Upper lobe of right lung (tissue), 1 donor: ENCODE results near the gene SLC6A3. TPM values are rescaled to one million over a fixed set of nuclear protein-coding genes. Genes with fewer than 3 reads are reported as not detected.

ENCODE experiments used
- ATAC-seq: fragments of 200-7000 bp; cut with Tn5 transposase; one replicate; pipeline ENCODE4 v1.9.1; 2020; ENCODE audit warnings: mild to moderate bottlenecking, moderate library complexity
- DNase-seq: peaks from one replicate; pipeline ENCODE4 v3.0.0-alpha.2; 2020
- H3K27ac ChIP-seq: fragments of 200-600 bp; one replicate; pipeline ENCODE4 v1.8.0; 2022
- H3K27me3 ChIP-seq: fragments of 200-600 bp; one replicate; pipeline ENCODE4 v1.8.0; 2022; ENCODE audit warnings: mild to moderate bottlenecking
- H3K36me3 ChIP-seq: fragments of 200-600 bp; one replicate; pipeline ENCODE4 v1.8.0; 2022
- H3K4me1 ChIP-seq: fragments of 200-600 bp; one replicate; pipeline ENCODE4 v1.8.0; 2022
- H3K4me3 ChIP-seq: fragments of 200-600 bp; one replicate; pipeline ENCODE4 v1.8.0; 2022; ENCODE audit warnings: mild to moderate bottlenecking
- H3K9me3 ChIP-seq: fragments of 200-600 bp; one replicate; pipeline ENCODE4 v1.8.0; 2022
- CTCF ChIP-seq: fragments of 200-600 bp; IDR thresholded peaks from one replicate; pipeline ENCODE4 v1.8.0; 2022; ENCODE audit warnings: antibody characterized with exemption
- intact Hi-C: fragments of 100-400 bp; cut with DNase I; formaldehyde crosslinking; loops from one replicate; pipeline ENCODE4 v1.11.0; 2022
- total RNA-seq: library from RNA; stranded (reverse); fragmentation: NEBNext Ultra II Directional; extraction: Animal tissue kit (Norgen Biotek cat#: 25700); gene quantifications from one replicate; pipeline ENCODE4 v1.2.1, GENCODE V29; 2021
- donor health status: DM: no; HTN: yes; CAD: no; lungs with severe emphysema.

SLC6A3 gene
- total RNA-seq, 1 donor from 2014 or later = 0.52 TPM

DNA sequence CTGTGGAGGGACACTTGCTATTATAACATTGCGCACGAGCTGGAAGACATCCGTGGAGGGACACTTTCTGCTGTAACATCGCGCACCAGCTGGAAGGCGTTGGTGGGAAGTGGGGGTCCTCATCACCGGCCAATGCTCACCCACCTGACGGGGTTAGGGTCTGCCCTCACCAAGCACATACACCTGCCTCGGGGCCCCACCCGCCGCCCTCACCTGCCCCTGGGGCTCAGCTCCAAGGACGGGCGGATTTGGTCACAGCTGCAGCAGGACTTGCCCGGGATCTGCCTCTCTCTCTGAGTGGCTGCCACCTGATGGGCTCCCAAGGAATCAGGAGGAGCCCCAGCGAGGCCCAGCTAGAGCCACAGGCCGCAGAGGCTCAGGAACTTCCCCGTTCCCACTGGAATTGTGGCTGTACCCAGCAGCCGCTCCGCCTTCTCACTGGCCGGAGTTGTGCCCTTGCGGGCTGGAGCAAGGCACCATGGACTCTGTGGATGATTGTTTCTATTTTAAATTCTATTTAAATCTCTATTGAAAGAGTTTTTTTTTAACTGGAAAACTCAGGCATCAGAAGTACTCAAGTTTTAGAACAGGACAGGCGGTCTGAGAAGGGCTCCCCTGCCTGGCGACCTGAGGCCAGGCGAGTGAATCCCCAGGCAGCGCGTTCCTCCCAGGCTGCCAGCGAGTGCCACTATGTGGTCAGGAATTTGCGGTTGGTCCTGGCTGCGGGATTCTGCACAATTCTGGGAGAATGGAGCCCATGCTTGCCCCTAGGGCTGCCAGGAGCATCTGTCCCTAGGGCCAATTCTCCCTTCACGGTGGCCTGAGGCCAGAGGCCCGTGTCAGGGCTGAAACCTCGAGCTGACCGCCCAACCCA, 38.9 kb upstream of the SLC6A3 start:
- Histone ChIP-seq H3K36me3 (peaks cover 60% of the 10 kb centered on the region), H3K27me3 (no peaks in the 10 kb centered on the region), H3K4me3 (no peak overlapping the region), H3K9me3 (no peaks in the 10 kb centered on the region), H3K27ac (no peak overlapping the region), H3K4me1 (peaks cover 7% of the 10 kb centered on the region)
- no peak for DNase-seq
- ATAC-seq = no peak
- intact Hi-C loops = loop anchor here (10.0 kb wide), 1 partner anchor 131 kb away; no protein-coding TSS in a partner anchor
- TF ChIP-seq CTCF = no peak

DNA sequence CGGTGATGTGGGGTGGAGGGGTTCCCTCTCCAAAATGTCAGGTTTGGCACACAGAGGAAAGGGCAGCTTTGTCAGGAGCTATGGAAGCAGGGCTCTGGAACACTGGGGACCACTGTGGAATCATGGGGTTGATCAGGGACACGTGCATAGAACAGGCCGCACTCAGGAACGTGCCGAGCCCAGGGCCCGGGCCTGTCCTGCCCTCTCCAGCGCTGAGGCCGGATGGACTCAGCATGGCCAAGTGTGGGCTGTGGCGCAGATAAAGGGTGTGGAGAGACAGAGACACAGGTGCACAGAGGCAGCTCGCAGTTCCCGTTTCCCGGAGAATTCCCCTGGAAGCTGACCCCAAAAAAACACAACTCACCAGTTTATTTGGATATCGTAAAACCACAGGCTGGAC, 37.8 kb upstream of the SLC6A3 start:
- DNase-seq = no peak
- intact Hi-C loops = loop anchor here (10.0 kb wide), 1 partner anchor 132 kb away; no protein-coding TSS in a partner anchor
- TF ChIP-seq CTCF = no peak

DNA sequence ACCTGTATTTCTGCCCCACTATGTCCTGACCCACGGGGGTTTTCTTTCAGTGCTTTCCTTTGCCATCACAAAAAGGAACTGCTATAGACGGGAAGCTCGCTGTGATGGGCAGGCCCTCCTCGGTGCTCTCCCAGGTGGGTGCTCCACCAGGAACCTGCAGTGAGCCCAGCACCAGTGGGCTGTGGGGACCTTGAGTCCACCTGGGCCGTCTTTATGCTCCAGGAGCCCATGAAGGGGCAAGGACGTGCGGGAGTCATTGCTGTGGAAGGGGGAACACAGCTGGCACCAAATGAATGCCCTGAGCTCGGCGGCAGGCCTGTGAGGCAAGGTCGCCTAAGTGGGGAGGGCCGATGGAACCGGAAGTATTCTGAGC, 36.7 kb upstream of the SLC6A3 start:
- TF ChIP-seq CTCF = no peak
- H3K27ac ChIP-seq = no peak overlapping the region
- H3K4me1 ChIP-seq = peaks cover 4% of the 10 kb centered on the region
- H3K9me3 ChIP-seq = no peaks in the 10 kb centered on the region
- no peak for DNase-seq
- intact Hi-C loops = loop anchor here (10.0 kb wide), 1 partner anchor 133 kb away; no protein-coding TSS in a partner anchor
- H3K27me3 ChIP-seq = no peaks in the 10 kb centered on the region
- peaks cover 56% of the 10 kb centered on the region for H3K36me3 ChIP-seq
- no peak for ATAC-seq
- H3K4me3 ChIP-seq = no peak overlapping the region

More for the DNA sequence above, 37.8 kb upstream of the SLC6A3 start:
- ATAC-seq = no peak
- Histone ChIP-seq H3K27me3 (no peaks in the 10 kb centered on the region), H3K4me1 (peaks cover 4% of the 10 kb centered on the region), H3K4me3 (no peak overlapping the region), H3K9me3 (no peaks in the 10 kb centered on the region), H3K36me3 (peaks cover 60% of the 10 kb centered on the region), H3K27ac (no peak overlapping the region)

DNA sequence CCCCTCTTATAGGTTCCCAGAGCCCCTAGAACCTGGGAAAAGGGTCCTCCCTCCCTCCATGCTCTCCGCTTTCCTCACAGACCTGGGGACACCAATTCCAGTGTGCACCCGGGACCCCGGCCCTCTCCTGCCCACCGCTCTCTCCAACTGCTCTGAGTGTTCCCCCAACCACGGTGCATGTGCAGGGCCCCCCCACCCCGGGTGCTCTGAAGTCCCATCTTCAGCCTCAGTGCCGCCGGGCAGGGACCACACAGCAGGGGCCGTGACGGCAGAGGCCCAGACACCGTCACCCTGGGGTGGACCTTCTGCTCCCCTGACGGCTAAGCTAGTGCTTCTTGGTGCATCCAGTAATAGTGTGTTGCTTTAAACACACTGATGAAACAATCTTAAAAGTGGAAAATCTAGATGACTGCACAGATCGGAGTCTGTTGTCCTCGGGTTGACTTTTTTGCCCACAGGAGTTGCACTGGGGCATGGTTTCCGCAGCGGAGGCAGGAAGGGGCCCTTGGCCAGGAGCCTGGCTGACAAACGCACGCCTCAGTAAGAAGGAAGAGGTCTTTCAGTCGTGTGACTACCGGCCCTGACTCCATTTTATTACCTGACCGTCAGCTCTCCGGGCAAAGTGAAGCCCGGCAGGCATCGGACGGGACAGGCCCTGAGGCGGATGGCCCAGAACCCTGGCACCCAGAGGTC, 36.2 kb upstream of the SLC6A3 start:
- Histone ChIP-seq H3K27me3 (no peaks in the 10 kb centered on the region), H3K4me3 (no peak overlapping the region), H3K36me3 (peaks cover 56% of the 10 kb centered on the region), H3K27ac (no peak overlapping the region), H3K9me3 (no peaks in the 10 kb centered on the region), H3K4me1 (peaks cover 4% of the 10 kb centered on the region)
- no peak for TF ChIP-seq CTCF
- DNase-seq (no peak), ATAC-seq (no peak)
- intact Hi-C loops = loop anchor here (10.0 kb wide), 1 partner anchor 133 kb away; no protein-coding TSS in a partner anchor

- Histone ChIP-seq H3K4me3 (no peak overlapping the region), H3K27ac (no peak overlapping the region), H3K36me3 (peaks cover 56% of the 10 kb centered on the region), H3K4me1 (peaks cover 4% of the 10 kb centered on the region), H3K27me3 (no peaks in the 10 kb centered on the region), H3K9me3 (no peaks in the 10 kb centered on the region)
- ATAC-seq = no peak
- no peak for DNase-seq
- no peak for TF ChIP-seq CTCF
- intact Hi-C loops = loop anchor here (10.0 kb wide), 1 partner anchor 134 kb away; no protein-coding TSS in a partner anchor
These were observed 35.6 kb upstream of the SLC6A3 start for GRCh38 chr5:1480806-1481205.
